HCT116 (cell line): ENCODE results near the gene MACROH2A1.

ENCODE experiments used
- CTCF ChIP-seq, 3 experiments: fragments of 200-600 bp in 1 of 3; sonication (generic) in 1 of 3; IDR thresholded peaks in 2 of 3; conservative IDR thresholded peaks in 1 of 3; 2 replicates each; pipeline ENCODE4 v1.5.1; 2012 to 2017; ENCODE audit warnings: low read depth in 2 of 3, low read length in 2 of 3, antibody characterized with exemption in 1 of 3, borderline replicate concordance in 1 of 3, control low read depth in 1 of 3, mild to moderate bottlenecking in 1 of 3, mixed read lengths in 1 of 3, mixed run types in 1 of 3, moderate library complexity in 1 of 3; ENCODE audit not compliant: insufficient read depth in 1 of 3
- EZH2 ChIP-seq: fragments of 200-600 bp; sonication (generic); IDR thresholded peaks from 2 replicates; pipeline ENCODE4 v1.6.1; 2017; ENCODE audit warnings: antibody characterized with exemption, mixed run types
- POLR2A ChIP-seq: IDR thresholded peaks from 2 replicates; pipeline ENCODE4 v1.7.0; 2011; ENCODE audit warnings: borderline replicate concordance; ENCODE audit not compliant: insufficient read depth, insufficient read length; ENCODE audit errors: extremely low read depth
- REST ChIP-seq: IDR thresholded peaks from 2 replicates; pipeline ENCODE4 v1.6.1; 2012; ENCODE audit warnings: low read depth
- YY1 ChIP-seq: IDR thresholded peaks from 2 replicates; pipeline ENCODE4 v1.6.1; 2011; ENCODE audit warnings: low read length, low read depth, moderate library complexity, mild to moderate bottlenecking; ENCODE audit not compliant: insufficient replicate concordance; ENCODE audit errors: extremely low read depth
- ZNF274 ChIP-seq: fragments of 200-500 bp; sonication (Bioruptor generic); IDR thresholded peaks from 2 replicates; pipeline ENCODE4 v1.6.1; 2014; ENCODE audit warnings: mild to moderate bottlenecking, low read depth, low read length, inconsistent platforms

DNA sequence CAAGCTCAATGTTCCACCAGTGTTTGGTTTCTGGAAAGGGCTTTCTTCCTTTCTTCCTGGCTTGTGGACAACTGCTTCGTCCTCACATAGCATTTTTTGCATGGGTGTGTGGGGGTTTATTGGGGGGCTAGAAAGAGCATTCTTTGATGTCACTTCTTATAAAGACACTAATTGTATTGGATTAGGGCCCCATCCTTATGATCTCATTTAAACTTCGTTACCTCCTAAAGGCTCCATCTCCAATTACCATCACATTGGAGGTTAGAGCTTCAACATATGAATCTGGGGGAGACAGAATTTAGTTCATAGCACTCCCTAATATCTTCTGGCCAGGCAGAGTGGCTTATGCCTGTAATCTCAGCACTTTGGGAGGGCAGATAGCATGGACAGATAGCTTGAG, 6.1 kb upstream of the MACROH2A1 start:
- TF ChIP-seq EZH2 = no peak
- TF ChIP-seq ZNF274 = no peak
- TF ChIP-seq CTCF (IDR thresholded peaks at IDR 0.05 in 2 of 3, conservative IDR thresholded peaks at IDR 0.05 in 1 of 3; ENCODE audit: borderline replicate concordance in 1 of 3, insufficient read depth in 1 of 3, low read depth in 2 of 3, low read length in 2 of 3) = no peak
- no peak for TF ChIP-seq YY1
- no peak for TF ChIP-seq POLR2A
- TF ChIP-seq REST = no peak
